ENCODE data around the gene STARD3.

The STARD3 gene

GRCh38 chr17:39701012-39701783, 64.3 kb downstream of the STARD3 start:
- TF ChIP-seq, protein P1, sequence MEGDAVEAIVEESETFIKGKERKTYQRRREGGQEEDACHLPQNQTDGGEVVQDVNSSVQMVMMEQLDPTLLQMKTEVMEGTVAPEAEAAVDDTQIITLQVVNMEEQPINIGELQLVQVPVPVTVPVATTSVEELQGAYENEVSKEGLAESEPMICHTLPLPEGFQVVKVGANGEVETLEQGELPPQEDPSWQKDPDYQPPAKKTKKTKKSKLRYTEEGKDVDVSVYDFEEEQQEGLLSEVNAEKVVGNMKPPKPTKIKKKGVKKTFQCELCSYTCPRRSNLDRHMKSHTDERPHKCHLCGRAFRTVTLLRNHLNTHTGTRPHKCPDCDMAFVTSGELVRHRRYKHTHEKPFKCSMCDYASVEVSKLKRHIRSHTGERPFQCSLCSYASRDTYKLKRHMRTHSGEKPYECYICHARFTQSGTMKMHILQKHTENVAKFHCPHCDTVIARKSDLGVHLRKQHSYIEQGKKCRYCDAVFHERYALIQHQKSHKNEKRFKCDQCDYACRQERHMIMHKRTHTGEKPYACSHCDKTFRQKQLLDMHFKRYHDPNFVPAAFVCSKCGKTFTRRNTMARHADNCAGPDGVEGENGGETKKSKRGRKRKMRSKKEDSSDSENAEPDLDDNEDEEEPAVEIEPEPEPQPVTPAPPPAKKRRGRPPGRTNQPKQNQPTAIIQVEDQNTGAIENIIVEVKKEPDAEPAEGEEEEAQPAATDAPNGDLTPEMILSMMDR (IDR thresholded peaks at IDR 0.05; ENCODE audit: control insufficient read depth, insufficient read depth, low read depth, low read length, missing control alignments): no peak
- no peak for DNase-seq (ENCODE audit: low read depth)
- peak overlapping the region; percentile 84 for H3K4me3 ChIP-seq (ENCODE audit: control insufficient read depth, low read depth, low read length)

DNA sequence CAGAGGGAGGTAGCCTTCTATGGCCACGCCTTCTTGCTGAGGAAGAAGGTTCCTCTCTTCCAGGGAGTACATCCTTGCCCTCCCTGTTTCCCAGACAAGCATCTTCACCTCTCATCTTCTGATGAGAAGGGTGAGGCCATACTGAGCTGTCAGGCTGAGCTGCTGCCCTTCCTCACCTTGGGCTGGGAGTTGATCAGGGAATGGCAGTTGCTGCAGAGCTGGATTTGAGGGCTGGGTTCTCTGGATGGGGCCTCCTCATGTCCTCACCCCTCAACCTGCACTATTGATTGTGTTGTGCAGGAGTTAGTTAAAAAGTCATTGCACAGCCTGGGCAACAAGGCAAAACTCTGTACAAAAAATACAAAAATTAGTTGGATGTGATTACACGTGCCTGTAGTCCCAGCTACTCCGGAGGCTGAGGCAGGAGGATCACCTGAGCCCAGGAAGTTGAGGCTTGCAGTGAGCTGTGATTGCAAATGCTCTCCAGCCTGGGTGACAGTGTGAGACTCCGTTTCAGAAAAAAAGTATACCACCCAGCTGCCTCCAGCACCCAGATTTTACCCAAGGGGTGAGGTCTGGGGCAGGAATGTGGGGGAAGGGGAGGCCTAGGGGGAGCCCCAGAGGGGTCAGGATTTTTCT, 65.0 kb downstream of the STARD3 start:
- no peak overlapping the region; the same call in none of the 2 replicates for H3K4me3 ChIP-seq (ENCODE audit: control insufficient read depth, low read depth, low read length)
- TF ChIP-seq, protein P1 (IDR thresholded peaks at IDR 0.05; ENCODE audit: control insufficient read depth, insufficient read depth, low read depth, low read length, missing control alignments): no peak
- DNase-seq (ENCODE audit: low read depth): no peak

- no peak overlapping the region for H3K4me3 ChIP-seq (ENCODE audit: control insufficient read depth, low read depth, low read length)
- no peak for DNase-seq (ENCODE audit: low read depth)
- TF ChIP-seq, protein P1 (IDR thresholded peaks at IDR 0.05; ENCODE audit: control insufficient read depth, insufficient read depth, low read depth, low read length, missing control alignments): no peak
Observed at GRCh38 chr17:39702901-39703893, 66.3 kb downstream of the STARD3 start.

GRCh38 chr17:39703913-39704312, 67.0 kb downstream of the STARD3 start:
- no peak overlapping the region for H3K4me3 ChIP-seq (ENCODE audit: control insufficient read depth, low read depth, low read length)
- TF ChIP-seq, protein P1 (IDR thresholded peaks at IDR 0.05; ENCODE audit: control insufficient read depth, insufficient read depth, low read depth, low read length, missing control alignments): no peak
- no peak for DNase-seq (ENCODE audit: low read depth)

DNA sequence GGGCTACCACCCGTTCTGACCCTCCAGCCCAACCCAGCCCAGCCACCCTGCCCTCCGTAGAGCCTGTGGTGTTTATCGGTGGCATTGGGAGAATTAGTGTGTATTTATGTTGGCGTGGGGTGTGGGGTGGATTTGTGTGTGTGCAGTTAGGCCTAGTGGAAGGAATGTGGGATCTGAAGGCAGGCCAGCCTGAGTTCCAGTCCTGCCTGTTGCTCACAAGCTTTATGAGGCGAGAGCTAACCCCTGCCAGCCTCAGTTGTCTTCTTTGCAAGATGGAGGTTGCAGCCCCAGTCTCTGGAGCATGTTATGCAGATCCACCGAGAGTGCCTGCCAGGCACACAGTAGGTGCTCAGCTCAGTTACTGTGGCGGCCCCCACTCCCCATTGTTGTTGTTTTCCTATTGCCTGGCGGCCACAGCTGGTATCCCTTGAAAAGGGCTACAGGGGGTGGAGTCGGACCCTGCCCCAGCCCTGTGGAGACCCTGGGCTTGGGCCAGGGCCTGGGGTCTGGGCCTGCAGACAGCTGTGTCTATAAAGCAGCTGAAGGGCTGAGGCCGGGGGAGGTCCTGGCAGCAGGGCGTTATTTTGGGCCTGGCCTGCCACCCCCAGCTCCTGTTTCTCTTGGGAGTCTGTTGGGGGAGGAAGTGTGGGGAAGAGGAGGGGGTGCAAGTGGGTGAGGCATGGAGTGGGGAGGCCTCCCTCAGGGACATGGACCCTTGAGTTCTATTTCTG, 68.0 kb downstream of the STARD3 start:
- TF ChIP-seq, protein P1 (IDR thresholded peaks at IDR 0.05; ENCODE audit: control insufficient read depth, insufficient read depth, low read depth, low read length, missing control alignments): peak; percentile 50
- DNase-seq (ENCODE audit: low read depth): no peak
- no peak overlapping the region for H3K4me3 ChIP-seq (ENCODE audit: control insufficient read depth, low read depth, low read length)
